OCI-LY1 (cell line): ENCODE measurements around the gene ARHGEF40.

ENCODE experiments used
- H2AFZ ChIP-seq: fragments of 200-600 bp; sonication (generic), shearing (Covaris generic); 2 replicates; pipeline ENCODE4 v1.6.0; 2014; ENCODE audit warnings: antibody characterized with exemption, mild to moderate bottlenecking, low read length
- H3F3A ChIP-seq: fragments of 200-600 bp; sonication (generic), shearing (Covaris generic); 2 replicates; pipeline ENCODE4 v1.6.0; 2014; ENCODE audit warnings: mild to moderate bottlenecking, antibody characterized with exemption, low read length, moderate library complexity; ENCODE audit not compliant: insufficient read depth
- H3K27ac ChIP-seq: fragments of 200-600 bp; sonication (generic); 2 replicates; pipeline ENCODE4 v1.5.1; 2014; ENCODE audit warnings: low read length, mixed run types, mild to moderate bottlenecking, low read depth; ENCODE audit not compliant: poor library complexity, severe bottlenecking
- H3K27me3 ChIP-seq: fragments of 200-600 bp; sonication (generic); 2 replicates; pipeline ENCODE4 v1.6.0; 2014; ENCODE audit warnings: antibody characterized with exemption, mild to moderate bottlenecking, low read length, moderate library complexity; ENCODE audit not compliant: insufficient read depth
- H3K36me3 ChIP-seq: fragments of 200-600 bp; sonication (generic); 2 replicates; pipeline ENCODE4 v1.6.1; 2014; ENCODE audit warnings: mild to moderate bottlenecking, antibody characterized with exemption, low read length, moderate library complexity, mixed read lengths; ENCODE audit not compliant: insufficient read depth
- H3K4me1 ChIP-seq: fragments of 200-600 bp; sonication (generic); 2 replicates; pipeline ENCODE4 v1.5.1; 2014; ENCODE audit warnings: mild to moderate bottlenecking, low read length, moderate library complexity; ENCODE audit not compliant: insufficient read depth, severe bottlenecking
- H3K4me2 ChIP-seq: fragments of 200-600 bp; sonication (generic), shearing (Covaris generic); 2 replicates; pipeline ENCODE4 v1.6.1; 2014; ENCODE audit warnings: low read length
- H3K4me3 ChIP-seq: fragments of 200-600 bp; sonication (generic); 2 replicates; pipeline ENCODE4 v1.5.1; 2014; ENCODE audit warnings: low read length, low read depth, mild to moderate bottlenecking, mixed read lengths; ENCODE audit not compliant: poor library complexity, severe bottlenecking
- H3K79me2 ChIP-seq: fragments of 200-600 bp; shearing (Covaris generic); 2 replicates; pipeline ENCODE4 v1.6.1; 2016; ENCODE audit warnings: mixed run types, low read length, mixed read lengths; ENCODE audit not compliant: insufficient read depth
- H3K9ac ChIP-seq: fragments of 200-600 bp; sonication (generic), shearing (Covaris generic); 2 replicates; pipeline ENCODE4 v1.6.1; 2014; ENCODE audit warnings: mild to moderate bottlenecking, low read length, mixed read lengths
- H3K9me2 ChIP-seq: fragments of 200-600 bp; sonication (generic), shearing (Covaris generic); 2 replicates; pipeline ENCODE4 v1.6.1; 2014; ENCODE audit warnings: low read depth, mild to moderate bottlenecking, low read length, mixed read lengths
- H3K9me3 ChIP-seq: fragments of 200-600 bp; shearing (Covaris generic); 2 replicates; pipeline ENCODE4 v1.6.1; 2014; ENCODE audit warnings: low read length, mixed read lengths
- H4K20me1 ChIP-seq: fragments of 200-600 bp; sonication (generic), shearing (Covaris generic); 2 replicates; pipeline ENCODE4 v1.6.0; 2016; ENCODE audit warnings: mild to moderate bottlenecking, low read length; ENCODE audit not compliant: insufficient read depth
- EZH2 ChIP-seq: fragments of 200-600 bp; sonication (generic), shearing (Covaris generic); IDR thresholded peaks from 2 replicates; pipeline ENCODE4 v1.8.0; 2017; ENCODE audit warnings: borderline replicate concordance, mixed run types, mild to moderate bottlenecking, antibody characterized with exemption, low read length, moderate library complexity, mixed read lengths
- TF ChIP-seq, protein P1 (sequence below): fragments of 200-600 bp; sonication (generic), shearing (Covaris generic); IDR thresholded peaks from 2 replicates; pipeline ENCODE4 v1.5.1; 2017; ENCODE audit warnings: mild to moderate bottlenecking, antibody characterized with exemption, low read length, moderate library complexity, mixed read lengths

ARHGEF40 gene

GRCh38 chr14:21071225-21072030 lies 1.3 kb downstream of the ARHGEF40 start:
- Histone ChIP-seq H3K79me2 (no peaks in the 10 kb centered on the region), H3K27ac (no peak overlapping the region), H3K4me1 (peaks cover 22% of the 10 kb centered on the region), H3K36me3 (no peaks in the 10 kb centered on the region), H3K9ac (no peak overlapping the region; the same call in 1 of the 2 replicates), H3K27me3 (peaks cover 10% of the 10 kb centered on the region), H3K4me2 (peak overlapping the region; percentile 78), H3K4me3 (peak overlapping the region; percentile 55), H4K20me1 (no peaks in the 10 kb centered on the region), H2AFZ (no peak overlapping the region), H3K9me2 (no peaks in the 10 kb centered on the region), H3K9me3 (no peaks in the 10 kb centered on the region), H3F3A (no peaks in the 10 kb centered on the region)
- TF ChIP-seq, protein P1, sequence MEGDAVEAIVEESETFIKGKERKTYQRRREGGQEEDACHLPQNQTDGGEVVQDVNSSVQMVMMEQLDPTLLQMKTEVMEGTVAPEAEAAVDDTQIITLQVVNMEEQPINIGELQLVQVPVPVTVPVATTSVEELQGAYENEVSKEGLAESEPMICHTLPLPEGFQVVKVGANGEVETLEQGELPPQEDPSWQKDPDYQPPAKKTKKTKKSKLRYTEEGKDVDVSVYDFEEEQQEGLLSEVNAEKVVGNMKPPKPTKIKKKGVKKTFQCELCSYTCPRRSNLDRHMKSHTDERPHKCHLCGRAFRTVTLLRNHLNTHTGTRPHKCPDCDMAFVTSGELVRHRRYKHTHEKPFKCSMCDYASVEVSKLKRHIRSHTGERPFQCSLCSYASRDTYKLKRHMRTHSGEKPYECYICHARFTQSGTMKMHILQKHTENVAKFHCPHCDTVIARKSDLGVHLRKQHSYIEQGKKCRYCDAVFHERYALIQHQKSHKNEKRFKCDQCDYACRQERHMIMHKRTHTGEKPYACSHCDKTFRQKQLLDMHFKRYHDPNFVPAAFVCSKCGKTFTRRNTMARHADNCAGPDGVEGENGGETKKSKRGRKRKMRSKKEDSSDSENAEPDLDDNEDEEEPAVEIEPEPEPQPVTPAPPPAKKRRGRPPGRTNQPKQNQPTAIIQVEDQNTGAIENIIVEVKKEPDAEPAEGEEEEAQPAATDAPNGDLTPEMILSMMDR: no peak
- no peak for TF ChIP-seq EZH2

DNA sequence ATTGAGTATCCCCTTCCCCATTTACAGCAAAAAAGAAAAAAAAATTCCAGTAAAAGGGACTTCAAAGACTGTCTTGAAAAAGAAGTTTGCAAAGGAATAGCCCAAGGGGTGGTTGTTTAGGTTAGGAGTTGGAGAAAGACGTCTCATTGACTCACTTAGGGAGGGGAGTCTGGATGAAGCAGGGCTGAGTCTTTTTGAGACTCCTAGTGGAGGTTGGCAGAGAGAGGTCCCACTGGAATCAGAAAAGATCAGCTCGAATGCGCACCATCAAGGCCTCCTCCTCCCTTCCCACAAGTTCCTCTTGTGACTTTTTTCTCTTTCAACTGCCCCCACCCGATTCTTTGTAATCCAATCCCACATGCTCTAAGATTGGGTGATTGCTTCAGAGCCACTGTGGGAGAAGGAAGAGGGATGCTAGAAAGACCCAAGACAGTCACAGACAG lies 1.9 kb downstream of the ARHGEF40 start:
- Histone ChIP-seq H3K4me3 (peak overlapping the region; percentile 55), H3K9ac (no peak overlapping the region), H2AFZ (no peak overlapping the region)

GRCh38 chr14:21072781-21073339 lies 2.8 kb downstream of the ARHGEF40 start:
- TF ChIP-seq, protein P1: no peak
- TF ChIP-seq EZH2: no peak
- no peaks in the 10 kb centered on the region for H3K9me2 ChIP-seq
- no peak overlapping the region for H3K4me2 ChIP-seq
- peaks cover 10% of the 10 kb centered on the region for H3K27me3 ChIP-seq
- H3K79me2 ChIP-seq: no peaks in the 10 kb centered on the region
- no peaks in the 10 kb centered on the region for H3K9me3 ChIP-seq
- H3K9ac ChIP-seq: no peak overlapping the region
- no peaks in the 10 kb centered on the region for H3F3A ChIP-seq
- peaks cover 22% of the 10 kb centered on the region for H3K4me1 ChIP-seq
- H3K36me3 ChIP-seq: no peaks in the 10 kb centered on the region
- H3K4me3 ChIP-seq: no peak overlapping the region
- H4K20me1 ChIP-seq: no peaks in the 10 kb centered on the region
- no peak overlapping the region for H3K27ac ChIP-seq
- H2AFZ ChIP-seq: no peak overlapping the region

More for the DNA sequence above, 1.9 kb downstream of the ARHGEF40 start:
- no peaks in the 10 kb centered on the region for H3K36me3 ChIP-seq
- peak overlapping the region; percentile 78 for H3K4me2 ChIP-seq
- TF ChIP-seq EZH2: no peak
- TF ChIP-seq, protein P1: no peak
- H3K27ac ChIP-seq: no peak overlapping the region
- H3K9me2 ChIP-seq: no peaks in the 10 kb centered on the region
- H3K79me2 ChIP-seq: no peaks in the 10 kb centered on the region
- H3F3A ChIP-seq: no peaks in the 10 kb centered on the region
- peaks cover 22% of the 10 kb centered on the region for H3K4me1 ChIP-seq
- no peaks in the 10 kb centered on the region for H3K9me3 ChIP-seq
- peaks cover 10% of the 10 kb centered on the region for H3K27me3 ChIP-seq
- no peaks in the 10 kb centered on the region for H4K20me1 ChIP-seq
